Stomach (tissue), 9 donors: ENCODE measurements around the gene ZBP1. TPM values are rescaled to one million over a fixed set of nuclear protein-coding genes. Genes with fewer than 3 reads are reported as not detected.

Experiments
- DNase-seq, 2 donors: peaks; one replicate each; pipeline versions ENCODE4 v3.0.0 to v3.0.0-alpha.2; 2013 to 2019
- H3K27ac ChIP-seq, 5 donors: fragments of 200-600 bp in 4 of 5; sonication (generic) in 4 of 5; one replicate each; pipeline ENCODE4 v1.5.1; 2013 to 2019; ENCODE audit warnings: mild to moderate bottlenecking in 1 of 5, moderate library complexity in 1 of 5
- H3K27me3 ChIP-seq, 3 donors: fragments of 200-600 bp; sonication (generic); one replicate each; pipeline ENCODE4 v1.5.1; 2017 to 2019; ENCODE audit warnings: mixed run types in 1 of 3
- H3K36me3 ChIP-seq, 4 donors: fragments of 200-600 bp; sonication (generic); 1 replicate in 3 of 4; 2 replicates in 1 of 4; pipeline ENCODE4 v1.5.1; 2016 to 2019
- H3K4me1 ChIP-seq, 4 donors: fragments of 200-600 bp; sonication (generic); one replicate each; pipeline ENCODE4 v1.5.1; 2016 to 2019
- H3K4me3 ChIP-seq, 4 donors: fragments of 200-600 bp; sonication (generic) in 3 of 4; one replicate each; pipeline ENCODE4 v1.5.1; 2016 to 2019; ENCODE audit warnings: mild to moderate bottlenecking in 1 of 4
- H3K9me3 ChIP-seq, 4 donors: fragments of 200-600 bp; sonication (generic); one replicate each; pipeline ENCODE4 v1.5.1; 2016 to 2019
- EP300 ChIP-seq: sonication (generic); formaldehyde crosslinking; IDR thresholded peaks from one replicate; pipeline ENCODE4 v1.6.1; 2017; ENCODE audit warnings: antibody characterized with exemption
- POLR2A ChIP-seq, 4 donors: fragments of 450-650 bp; IDR thresholded peaks; one replicate each; pipeline ENCODE4 v1.6.1; 2016; ENCODE audit warnings: antibody characterized with exemption in 4 of 4, control low read depth in 2 of 4, mild to moderate bottlenecking in 1 of 4, moderate library complexity in 1 of 4
- POLR2AphosphoS5 ChIP-seq, 3 donors: sonication (generic); formaldehyde crosslinking; IDR thresholded peaks; one replicate each; pipeline ENCODE4 v1.6.1; 2016; ENCODE audit warnings: antibody characterized with exemption in 3 of 3
- WGBS, 5 donors: extraction: QIAGEN DNeasy Blood & Tissue Kit in 3 of 5; methylation state at CpG; one replicate each; pipeline versions ENCODE4 v1.1.5 to v1.1.7; 2013 to 2018; 5-methylcytosine and 5-hydroxymethylcytosine counted together
- intact Hi-C: fragments of 100-400 bp; cut with DNase I; formaldehyde crosslinking; loops from one replicate; pipeline ENCODE4 v1.15.1; 2023; ENCODE audit warnings: low total_unique reads
- polyA plus RNA-seq, 3 donors: library from polyadenylated mRNA; stranded (reverse); fragments of 200-250 nt; gene quantifications; one replicate each; pipeline ENCODE4 v1.2.3, GENCODE V29; 2013
- total RNA-seq, 5 donors: library from RNA; depleted of rRNA; stranded (reverse); fragments of >200 nt; gene quantifications; one replicate each; pipeline versions ENCODE4 v1.1.0 to v1.2.3, GENCODE V29; 2014 to 2016
- TF ChIP-seq, protein P1 (sequence below), 7 experiments: fragments of 450-650 bp in 4 of 7; fragments of 200-600 bp in 3 of 7; sonication (generic) in 3 of 7; IDR thresholded peaks; one replicate each; pipeline ENCODE4 v1.5.1; 2016 to 2019; ENCODE audit warnings: antibody characterized with exemption in 7 of 7, control low read depth in 2 of 7, mild to moderate bottlenecking in 1 of 7
- donor health status: healthy with polysubstance abuse.
- donor health status: Bipolar disorder and iron deficiency.
- donor health status: healthy.

The ZBP1 gene
- total and polyA plus RNA-seq, 8 donors: 0.37 to 0.60 TPM; not detected in 6

DNA sequence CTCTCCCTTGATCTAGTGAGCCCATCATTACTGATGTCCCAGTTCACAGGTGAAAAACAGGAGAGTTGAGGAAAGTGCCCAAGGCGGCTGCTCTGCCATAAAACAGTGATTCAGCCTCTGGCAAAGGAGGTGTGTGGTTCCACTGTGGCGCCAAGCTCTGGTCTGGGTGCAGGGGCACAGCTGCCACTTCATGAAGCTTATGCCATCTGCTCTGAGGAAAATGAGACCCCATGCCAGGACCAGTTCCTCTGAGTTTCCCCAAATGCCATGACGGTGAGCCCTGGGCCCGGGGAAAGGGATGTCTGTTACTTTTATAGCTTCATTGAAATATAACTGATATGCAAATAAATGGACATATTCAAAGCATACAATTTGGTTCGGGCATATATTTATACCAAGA lies 33.7 kb upstream of the ZBP1 start:
- H3K4me1 ChIP-seq: peaks cover 0 to 20% (median 14%) of the 10 kb centered on the region in 4 donors
- H3K36me3 ChIP-seq: peaks cover 19 to 72% (median 56%) of the 10 kb centered on the region in 4 donors
- intact Hi-C loops: loop anchor here (5.0 kb wide), 1 partner anchor 523 kb away; no protein-coding TSS in a partner anchor
- TF ChIP-seq POLR2AphosphoS5 (IDR thresholded peaks at IDR 0.05) (no peak), EP300 (no peak), POLR2A (IDR thresholded peaks at IDR 0.05) (no peak)
- TF ChIP-seq, protein P1, sequence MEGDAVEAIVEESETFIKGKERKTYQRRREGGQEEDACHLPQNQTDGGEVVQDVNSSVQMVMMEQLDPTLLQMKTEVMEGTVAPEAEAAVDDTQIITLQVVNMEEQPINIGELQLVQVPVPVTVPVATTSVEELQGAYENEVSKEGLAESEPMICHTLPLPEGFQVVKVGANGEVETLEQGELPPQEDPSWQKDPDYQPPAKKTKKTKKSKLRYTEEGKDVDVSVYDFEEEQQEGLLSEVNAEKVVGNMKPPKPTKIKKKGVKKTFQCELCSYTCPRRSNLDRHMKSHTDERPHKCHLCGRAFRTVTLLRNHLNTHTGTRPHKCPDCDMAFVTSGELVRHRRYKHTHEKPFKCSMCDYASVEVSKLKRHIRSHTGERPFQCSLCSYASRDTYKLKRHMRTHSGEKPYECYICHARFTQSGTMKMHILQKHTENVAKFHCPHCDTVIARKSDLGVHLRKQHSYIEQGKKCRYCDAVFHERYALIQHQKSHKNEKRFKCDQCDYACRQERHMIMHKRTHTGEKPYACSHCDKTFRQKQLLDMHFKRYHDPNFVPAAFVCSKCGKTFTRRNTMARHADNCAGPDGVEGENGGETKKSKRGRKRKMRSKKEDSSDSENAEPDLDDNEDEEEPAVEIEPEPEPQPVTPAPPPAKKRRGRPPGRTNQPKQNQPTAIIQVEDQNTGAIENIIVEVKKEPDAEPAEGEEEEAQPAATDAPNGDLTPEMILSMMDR (IDR thresholded peaks at IDR 0.05): no peak
- no peak for DNase-seq
- H3K9me3 ChIP-seq: no peaks in the 10 kb centered on the region
- H3K27ac ChIP-seq: no peak overlapping the region
- H3K4me3 ChIP-seq: no peak overlapping the region
- H3K27me3 ChIP-seq: no peaks in the 10 kb centered on the region
- WGBS, 5 donors: 59 to 68% (median 65%) methylated on average over 5 of the region's 5 CpGs

DNA sequence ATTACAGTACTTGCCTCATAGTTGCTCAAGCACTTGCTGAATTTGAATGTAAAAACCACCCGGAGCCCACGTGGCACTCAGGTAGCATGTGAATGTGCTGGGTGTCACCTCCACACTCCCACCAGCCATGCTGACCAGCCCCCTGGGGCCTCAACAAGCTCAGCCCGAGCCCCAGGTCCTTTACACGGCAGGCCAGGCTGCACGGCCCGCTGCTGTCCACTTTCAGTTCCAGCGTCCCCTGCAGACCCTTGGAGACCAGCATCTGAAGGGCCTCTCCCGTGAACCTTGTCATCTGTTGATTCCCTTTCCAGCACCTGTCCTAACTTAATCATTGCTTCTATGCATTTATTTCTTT lies 33.3 kb upstream of the ZBP1 start:
- no peak for TF ChIP-seq POLR2A (IDR thresholded peaks at IDR 0.05)
- TF ChIP-seq, protein P1 (IDR thresholded peaks at IDR 0.05): no peak
- no peak for TF ChIP-seq POLR2AphosphoS5 (IDR thresholded peaks at IDR 0.05)
- no peak for TF ChIP-seq EP300
- peak in 1 of 2 donors; percentile 3 for DNase-seq
- intact Hi-C loops: loop anchor here (5.0 kb wide), 1 partner anchor 524 kb away; no protein-coding TSS in a partner anchor
- no peaks in the 10 kb centered on the region for H3K27me3 ChIP-seq
- H3K36me3 ChIP-seq: peaks cover 19 to 68% (median 52%) of the 10 kb centered on the region in 4 donors
- 84 to 95% (median 90%) methylated on average over 7 to 8 of the region's 8 CpGs for WGBS, 5 donors
- H3K9me3 ChIP-seq: no peaks in the 10 kb centered on the region
- H3K4me3 ChIP-seq: no peak overlapping the region
- H3K27ac ChIP-seq: no peak overlapping the region
- peaks cover 0 to 20% (median 12%) of the 10 kb centered on the region in 4 donors for H3K4me1 ChIP-seq

DNA sequence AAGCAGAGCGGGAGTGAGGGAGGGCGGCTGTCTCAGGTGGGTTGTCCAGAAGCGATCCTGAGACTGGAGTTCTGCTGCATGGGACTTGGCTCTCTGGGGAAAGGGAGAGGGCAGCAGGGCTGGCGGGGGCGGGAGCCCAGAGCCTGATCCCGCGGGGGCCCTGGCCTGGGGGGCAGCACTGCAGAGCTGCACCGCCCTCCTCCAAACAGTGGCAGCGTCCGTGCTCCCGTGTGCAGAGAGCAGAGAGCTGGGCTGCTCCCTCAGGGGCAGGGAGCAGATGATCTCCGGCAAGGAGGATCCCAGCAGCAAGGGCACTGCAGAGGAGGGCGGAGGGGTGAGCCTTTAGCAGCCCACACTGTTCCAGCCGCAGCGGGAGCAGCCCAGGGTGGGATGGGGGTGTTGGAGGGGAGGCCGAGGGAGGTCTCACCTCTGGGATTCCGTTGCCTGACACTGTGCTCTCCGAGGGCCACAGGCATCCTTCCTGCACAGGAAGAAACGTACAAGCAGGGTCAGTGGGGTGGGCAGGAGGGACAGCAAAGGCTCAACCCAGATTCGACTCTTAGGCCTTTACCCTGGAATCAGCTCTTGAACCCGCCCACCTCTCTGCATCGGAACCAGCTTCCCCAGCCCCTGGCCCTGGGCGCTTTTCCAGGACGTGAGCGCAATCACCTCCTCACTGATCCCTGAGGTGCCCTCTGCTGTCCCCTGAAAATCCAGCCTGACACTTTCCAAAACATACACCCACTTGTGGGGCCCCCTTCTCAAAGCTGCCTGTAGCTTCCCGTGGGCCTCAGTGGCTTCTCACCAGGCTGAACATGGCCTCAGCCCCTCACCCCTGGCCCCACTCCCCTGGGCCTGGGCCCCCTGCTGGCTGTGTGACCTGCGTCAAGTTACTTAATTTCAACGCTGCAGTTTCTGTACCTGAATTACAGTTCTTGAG lies 32.6 kb upstream of the ZBP1 start:
- H3K9me3 ChIP-seq: no peaks in the 10 kb centered on the region
- H3K4me3 ChIP-seq: no peak overlapping the region
- H3K4me1 ChIP-seq: peaks cover 0 to 15% (median 7%) of the 10 kb centered on the region in 4 donors
- no peak overlapping the region for H3K27ac ChIP-seq
- peaks cover 19 to 62% (median 46%) of the 10 kb centered on the region in 4 donors for H3K36me3 ChIP-seq
- WGBS, 5 donors: 82 to 89% (median 87%) methylated on average over 25 to 28 of the region's 28 CpGs
- no peak for TF ChIP-seq POLR2A (IDR thresholded peaks at IDR 0.05)
- DNase-seq: peak; percentile 6 to 22
- H3K27me3 ChIP-seq: no peaks in the 10 kb centered on the region
- intact Hi-C loops: loop anchor here (5.0 kb wide), 1 partner anchor 524 kb away; no protein-coding TSS in a partner anchor

DNA sequence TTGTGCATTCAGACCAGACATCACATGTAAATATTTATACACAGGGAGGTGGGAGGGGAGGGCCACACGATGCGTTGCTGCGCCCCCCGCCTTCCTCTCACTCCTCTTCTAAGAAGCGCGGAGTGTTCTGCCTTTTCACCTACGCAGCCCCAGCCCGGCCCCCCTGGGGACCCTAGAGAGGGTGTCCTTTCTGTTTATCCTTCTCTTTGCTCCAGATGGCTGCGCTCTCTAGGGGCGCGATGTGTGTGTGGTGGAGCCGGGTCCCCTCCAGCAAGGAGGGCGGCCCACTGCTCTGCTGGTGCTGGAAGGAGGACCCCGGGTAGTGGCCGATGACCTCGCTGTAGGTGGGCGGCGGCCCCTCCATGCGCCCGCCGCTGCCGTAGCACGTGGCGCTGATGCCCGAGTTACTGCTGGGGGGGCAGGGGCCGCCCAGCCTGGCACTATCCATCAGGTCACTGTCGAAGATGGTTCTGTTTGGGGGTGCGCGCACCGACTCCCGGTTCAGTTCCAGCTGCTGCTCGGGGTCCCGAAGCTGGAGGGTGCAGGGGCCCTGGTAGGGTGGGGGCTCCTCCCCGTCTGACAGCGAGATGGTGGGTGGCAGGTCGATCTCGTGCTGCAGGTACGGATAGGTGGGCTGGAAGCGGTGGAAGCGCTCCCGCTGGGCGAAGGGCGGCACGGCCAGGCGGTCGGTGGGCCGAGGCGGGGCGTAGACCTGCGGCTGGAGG lies 31.8 kb upstream of the ZBP1 start:
- Histone ChIP-seq H3K27ac (no peak overlapping the region), H3K4me3 (no peak overlapping the region), H3K4me1 (peaks cover 0 to 9% (median 3%) of the 10 kb centered on the region in 4 donors), H3K9me3 (no peaks in the 10 kb centered on the region), H3K36me3 (peaks cover 18 to 54% (median 40%) of the 10 kb centered on the region in 4 donors), H3K27me3 (no peaks in the 10 kb centered on the region)
- intact Hi-C loops: loop anchor here (5.0 kb wide), 1 partner anchor 525 kb away; no protein-coding TSS in a partner anchor
- DNase-seq: peak; percentile 23 to 30
- 84 to 91% (median 88%) methylated on average over 44 to 50 of the region's 50 CpGs for WGBS, 5 donors
- no peak for TF ChIP-seq EP300
- TF ChIP-seq POLR2A (IDR thresholded peaks at IDR 0.05): no peak
- no peak for TF ChIP-seq POLR2AphosphoS5 (IDR thresholded peaks at IDR 0.05)
- TF ChIP-seq, protein P1 (IDR thresholded peaks at IDR 0.05): no peak
